ENCODE results near the gene GRPR.

Gene GRPR

DNA sequence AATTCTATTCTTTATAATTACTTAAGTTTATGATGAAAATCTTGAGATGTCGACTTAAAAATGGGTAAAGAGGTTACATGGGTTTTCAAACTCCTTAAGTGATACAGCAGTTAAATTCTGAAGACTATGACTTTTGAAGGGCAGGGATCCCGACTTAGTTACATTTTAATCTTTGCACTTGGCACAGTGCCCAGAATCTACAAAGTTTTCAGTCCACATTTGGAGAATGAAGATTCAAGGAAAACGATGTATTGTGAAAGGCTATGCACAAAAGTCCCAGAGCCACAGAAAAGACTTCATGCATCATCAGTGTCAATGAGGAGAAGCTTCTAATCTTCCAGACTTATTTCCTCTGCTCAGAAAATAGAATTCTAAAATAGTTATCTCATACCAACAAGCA lies 36.3 kb upstream of the GRPR start:
- ChIA-PET CTCF (no interaction called here), POLR2A (no interaction called here)
- H3K4me3 ChIP-seq (ENCODE audit: low read depth, low read length) = no peak overlapping the region
- DNase-seq (ENCODE audit: low read depth, low spot score) = no peak
- TF ChIP-seq, protein P1, sequence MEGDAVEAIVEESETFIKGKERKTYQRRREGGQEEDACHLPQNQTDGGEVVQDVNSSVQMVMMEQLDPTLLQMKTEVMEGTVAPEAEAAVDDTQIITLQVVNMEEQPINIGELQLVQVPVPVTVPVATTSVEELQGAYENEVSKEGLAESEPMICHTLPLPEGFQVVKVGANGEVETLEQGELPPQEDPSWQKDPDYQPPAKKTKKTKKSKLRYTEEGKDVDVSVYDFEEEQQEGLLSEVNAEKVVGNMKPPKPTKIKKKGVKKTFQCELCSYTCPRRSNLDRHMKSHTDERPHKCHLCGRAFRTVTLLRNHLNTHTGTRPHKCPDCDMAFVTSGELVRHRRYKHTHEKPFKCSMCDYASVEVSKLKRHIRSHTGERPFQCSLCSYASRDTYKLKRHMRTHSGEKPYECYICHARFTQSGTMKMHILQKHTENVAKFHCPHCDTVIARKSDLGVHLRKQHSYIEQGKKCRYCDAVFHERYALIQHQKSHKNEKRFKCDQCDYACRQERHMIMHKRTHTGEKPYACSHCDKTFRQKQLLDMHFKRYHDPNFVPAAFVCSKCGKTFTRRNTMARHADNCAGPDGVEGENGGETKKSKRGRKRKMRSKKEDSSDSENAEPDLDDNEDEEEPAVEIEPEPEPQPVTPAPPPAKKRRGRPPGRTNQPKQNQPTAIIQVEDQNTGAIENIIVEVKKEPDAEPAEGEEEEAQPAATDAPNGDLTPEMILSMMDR (IDR thresholded peaks at IDR 0.05; ENCODE audit: insufficient read depth, low read length, missing control alignments) = no peak

DNA sequence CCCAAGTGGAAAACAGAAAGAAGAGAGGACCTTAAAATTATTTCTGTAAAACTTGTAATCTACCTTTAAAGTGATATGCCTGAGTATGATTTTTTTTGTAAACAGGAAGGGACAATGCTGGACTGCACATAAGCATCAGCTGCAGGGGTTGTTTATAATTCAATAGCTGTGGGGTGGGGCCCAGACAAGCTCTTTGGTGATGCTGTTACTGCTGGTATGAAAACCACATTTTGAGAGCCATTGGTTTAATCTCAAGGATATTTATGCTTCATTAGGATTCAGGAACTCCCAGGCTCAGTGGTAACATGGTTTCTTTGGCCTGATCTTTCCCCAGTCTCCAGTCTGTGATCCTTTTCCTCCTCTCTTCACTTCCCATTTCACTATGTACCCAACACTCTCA lies 34.3 kb upstream of the GRPR start:
- CTCF ChIA-PET = no interaction called here
- DNase-seq (ENCODE audit: low read depth, low spot score) = no peak
- TF ChIP-seq, protein P1 (IDR thresholded peaks at IDR 0.05; ENCODE audit: insufficient read depth, low read length, missing control alignments) = no peak
- POLR2A ChIA-PET = no interaction called here
- no peak overlapping the region for H3K4me3 ChIP-seq (ENCODE audit: low read depth, low read length)

- POLR2A ChIA-PET = no interaction called here
- no peak for DNase-seq (ENCODE audit: low read depth, low spot score)
- TF ChIP-seq, protein P1 (IDR thresholded peaks at IDR 0.05; ENCODE audit: insufficient read depth, low read length, missing control alignments) = no peak
- no peak overlapping the region for H3K4me3 ChIP-seq (ENCODE audit: low read depth, low read length)
- CTCF ChIA-PET = no interaction called here
Measured at GRCh38 chrX:16096141-16096540, 27.2 kb upstream of the GRPR start.

DNA sequence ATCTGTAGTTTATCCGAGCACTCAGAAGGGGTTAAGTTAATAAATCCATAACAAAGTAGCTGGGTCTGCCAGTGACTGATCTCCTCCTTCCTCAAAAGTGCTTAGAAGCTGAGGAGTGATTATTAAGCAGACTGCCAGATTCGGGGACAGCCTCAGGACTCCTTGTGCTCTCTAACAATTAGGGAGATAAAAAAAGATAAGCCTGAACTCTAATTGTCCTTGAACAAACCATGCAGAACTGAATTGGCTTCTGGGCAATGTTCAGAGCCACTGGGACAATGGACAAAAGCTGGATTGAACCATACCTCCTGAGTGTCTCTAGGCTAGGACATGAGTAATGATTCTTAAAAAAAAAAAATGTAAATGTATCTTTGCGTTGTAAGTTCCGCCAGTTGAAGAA lies 22.7 kb upstream of the GRPR start:
- no peak for DNase-seq (ENCODE audit: low read depth, low spot score)
- TF ChIP-seq, protein P1 (IDR thresholded peaks at IDR 0.05; ENCODE audit: insufficient read depth, low read length, missing control alignments) = no peak
- no peak overlapping the region for H3K4me3 ChIP-seq (ENCODE audit: low read depth, low read length)
- ChIA-PET POLR2A (no interaction called here), CTCF (no interaction called here)

DNA sequence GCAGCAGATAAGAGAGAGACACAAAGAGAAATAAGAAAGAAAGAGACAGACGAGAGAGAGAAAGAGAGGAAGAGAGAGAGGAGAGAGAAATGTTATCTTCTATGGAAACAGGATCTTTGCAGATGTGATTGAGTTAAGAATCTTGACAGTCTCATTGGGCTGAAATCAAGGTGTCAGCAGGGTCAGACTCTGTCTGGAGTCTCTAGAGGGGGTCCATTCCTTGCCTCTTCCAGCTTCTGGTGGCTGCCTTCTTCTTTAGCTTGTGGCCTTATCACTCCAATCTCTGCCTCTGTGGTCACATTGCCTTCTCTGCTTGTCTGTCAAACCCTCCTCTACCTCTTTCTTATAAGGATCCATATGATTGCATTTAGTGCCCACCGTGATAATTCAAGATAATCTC lies 21.8 kb upstream of the GRPR start:
- H3K4me3 ChIP-seq (ENCODE audit: low read depth, low read length) = no peak overlapping the region
- CTCF ChIA-PET = no interaction called here
- TF ChIP-seq, protein P1 (IDR thresholded peaks at IDR 0.05; ENCODE audit: insufficient read depth, low read length, missing control alignments) = no peak
- POLR2A ChIA-PET = no interaction called here
- DNase-seq (ENCODE audit: low read depth, low spot score) = no peak

- CTCF ChIA-PET = no interaction called here
Measured at GRCh38 chrX:16103625-16104024, 19.7 kb upstream of the GRPR start.

More at GRCh38 chrX:16103625-16104024, 19.7 kb upstream of the GRPR start:
- DNase-seq (ENCODE audit: low read depth, low spot score) = no peak
- POLR2A ChIA-PET = no interaction called here
- no peak overlapping the region for H3K4me3 ChIP-seq (ENCODE audit: low read depth, low read length)
- TF ChIP-seq, protein P1 (IDR thresholded peaks at IDR 0.05; ENCODE audit: insufficient read depth, low read length, missing control alignments) = no peak
